AG04449 (cell line): ENCODE data around the gene ATAD2B.
"Not testable (repeated sequence)": the region's sequence is repeated elsewhere in the genome, so short reads cannot be mapped to it uniquely, and the experiment has no call there.

Source experiments
- CTCF ChIA-PET: fragments of 350-600 bp; formaldehyde crosslinking; extraction: SDS; loops from one replicate; lab custom pipeline; 2021; ENCODE audit warnings: antibody characterized with exemption; lab: Yijun Ruan, JAX
- POLR2A ChIA-PET: fragments of 400-600, 350-600 bp; formaldehyde crosslinking; extraction: SDS; loops from one replicate; lab custom pipeline; 2020; ENCODE audit warnings: antibody characterized with exemption, inconsistent platforms; lab: Yijun Ruan, JAX
- DNase-seq: peaks from one replicate; pipeline ENCODE4 v3.0.0-alpha.2; 2010; ENCODE audit warnings: low read depth, low spot score
- H3K4me3 ChIP-seq: 2 replicates; pipeline ENCODE4 v1.5.1; 2011; ENCODE audit warnings: low read depth, mild to moderate bottlenecking, control low read depth, low read length
- TF ChIP-seq, protein P1 (sequence below): IDR thresholded peaks from one replicate; pipeline ENCODE4 v1.5.1; 2011; ENCODE audit warnings: mild to moderate bottlenecking, moderate library complexity, low read length, control low read depth, inconsistent platforms; ENCODE audit not compliant: insufficient read depth; ENCODE audit errors: missing control alignments

Gene ATAD2B

DNA sequence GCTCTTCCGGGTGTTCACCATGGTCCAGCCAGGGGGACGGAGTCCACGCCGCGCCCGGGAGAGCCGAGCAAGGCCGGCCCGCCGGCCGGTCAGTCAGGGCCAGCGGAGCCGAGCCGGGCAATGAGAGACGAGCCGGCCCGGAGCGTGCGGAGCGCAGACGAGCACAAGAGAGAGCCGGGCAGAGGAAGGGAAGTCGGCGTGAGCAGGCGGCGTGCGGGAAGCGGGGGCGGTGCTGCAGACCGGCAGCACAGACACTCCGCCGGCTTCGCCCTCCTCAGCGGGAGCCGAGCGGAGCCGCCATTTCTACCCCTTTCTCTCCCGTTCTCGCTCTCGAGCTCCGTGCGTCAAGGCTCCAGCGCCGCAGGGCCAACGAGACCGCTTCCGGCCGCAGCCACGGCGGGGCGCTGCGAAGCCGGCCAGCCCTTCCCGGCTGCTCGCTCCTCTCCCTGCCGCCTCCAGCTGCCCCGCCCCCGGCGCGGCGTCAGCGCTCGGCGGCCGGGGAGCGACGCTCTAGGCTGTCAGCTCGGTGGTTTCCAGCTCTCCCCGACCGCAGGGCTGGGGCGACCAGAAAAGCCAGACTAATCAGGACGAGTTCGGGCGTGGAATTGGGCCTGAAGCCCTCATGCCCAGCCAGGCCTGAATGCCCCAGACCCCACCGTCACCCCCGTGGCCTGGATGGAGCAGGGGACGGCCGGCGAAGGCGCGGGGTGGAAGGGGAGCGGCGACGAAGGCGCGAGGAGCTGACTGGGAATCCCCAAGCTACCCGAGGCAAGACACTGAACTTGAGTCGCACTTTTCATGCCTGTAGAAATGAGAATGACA lies at the start of gene ATAD2B:
TSS of gene ATAD2B (minus strand) at position 374 of the 822 bp plus-strand sequence. CDS start at position 21, 353 bp downstream.
- peak within 1 kb of the TSS; percentile 85 for H3K4me3 ChIP-seq
- ChIA-PET CTCF (interaction anchor here (0.6 to 5.7 kb wide), 40 partner anchors 9 to 240 kb away, joined by 3 to 54 read pairs (median 5); partner anchors contain the start of genes SF3B6, TP53I3, UBXN2A and WDCP), POLR2A (interaction anchor here (0.6 to 2.9 kb wide), 19 partner anchors 12 to 618 kb away, joined by 3 to 26 read pairs (median 3); partner anchors contain the start of genes FKBP1B, SF3B6, TP53I3 and UBXN2A)
- TF ChIP-seq, protein P1, sequence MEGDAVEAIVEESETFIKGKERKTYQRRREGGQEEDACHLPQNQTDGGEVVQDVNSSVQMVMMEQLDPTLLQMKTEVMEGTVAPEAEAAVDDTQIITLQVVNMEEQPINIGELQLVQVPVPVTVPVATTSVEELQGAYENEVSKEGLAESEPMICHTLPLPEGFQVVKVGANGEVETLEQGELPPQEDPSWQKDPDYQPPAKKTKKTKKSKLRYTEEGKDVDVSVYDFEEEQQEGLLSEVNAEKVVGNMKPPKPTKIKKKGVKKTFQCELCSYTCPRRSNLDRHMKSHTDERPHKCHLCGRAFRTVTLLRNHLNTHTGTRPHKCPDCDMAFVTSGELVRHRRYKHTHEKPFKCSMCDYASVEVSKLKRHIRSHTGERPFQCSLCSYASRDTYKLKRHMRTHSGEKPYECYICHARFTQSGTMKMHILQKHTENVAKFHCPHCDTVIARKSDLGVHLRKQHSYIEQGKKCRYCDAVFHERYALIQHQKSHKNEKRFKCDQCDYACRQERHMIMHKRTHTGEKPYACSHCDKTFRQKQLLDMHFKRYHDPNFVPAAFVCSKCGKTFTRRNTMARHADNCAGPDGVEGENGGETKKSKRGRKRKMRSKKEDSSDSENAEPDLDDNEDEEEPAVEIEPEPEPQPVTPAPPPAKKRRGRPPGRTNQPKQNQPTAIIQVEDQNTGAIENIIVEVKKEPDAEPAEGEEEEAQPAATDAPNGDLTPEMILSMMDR: peak; percentile 91
- peak; percentile 46 for DNase-seq

DNA sequence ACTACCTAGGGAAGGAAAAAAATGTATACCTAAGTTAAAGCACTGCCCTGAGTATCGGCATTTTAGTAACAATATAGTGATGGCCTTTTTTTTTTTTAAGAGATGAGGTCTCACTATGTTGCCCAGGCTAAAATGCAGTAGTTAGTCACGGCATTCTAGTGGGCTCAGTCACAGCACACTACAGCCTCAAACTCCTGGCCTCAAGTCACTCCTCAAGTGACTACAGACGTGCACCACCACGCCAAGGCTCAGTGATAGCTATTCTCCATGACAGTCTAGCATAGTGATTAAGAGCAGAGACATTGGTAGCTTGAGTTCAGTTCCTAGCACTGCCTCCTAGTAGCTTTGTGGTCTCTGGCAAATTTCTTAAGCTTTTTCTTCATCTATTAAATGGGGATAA lies 40.9 kb upstream of the ATAD2B start:
- POLR2A ChIA-PET: no interaction called here
- H3K4me3 ChIP-seq: no peak overlapping the region
- CTCF ChIA-PET: no interaction called here
- TF ChIP-seq, protein P1: no peak
- no peak for DNase-seq

DNA sequence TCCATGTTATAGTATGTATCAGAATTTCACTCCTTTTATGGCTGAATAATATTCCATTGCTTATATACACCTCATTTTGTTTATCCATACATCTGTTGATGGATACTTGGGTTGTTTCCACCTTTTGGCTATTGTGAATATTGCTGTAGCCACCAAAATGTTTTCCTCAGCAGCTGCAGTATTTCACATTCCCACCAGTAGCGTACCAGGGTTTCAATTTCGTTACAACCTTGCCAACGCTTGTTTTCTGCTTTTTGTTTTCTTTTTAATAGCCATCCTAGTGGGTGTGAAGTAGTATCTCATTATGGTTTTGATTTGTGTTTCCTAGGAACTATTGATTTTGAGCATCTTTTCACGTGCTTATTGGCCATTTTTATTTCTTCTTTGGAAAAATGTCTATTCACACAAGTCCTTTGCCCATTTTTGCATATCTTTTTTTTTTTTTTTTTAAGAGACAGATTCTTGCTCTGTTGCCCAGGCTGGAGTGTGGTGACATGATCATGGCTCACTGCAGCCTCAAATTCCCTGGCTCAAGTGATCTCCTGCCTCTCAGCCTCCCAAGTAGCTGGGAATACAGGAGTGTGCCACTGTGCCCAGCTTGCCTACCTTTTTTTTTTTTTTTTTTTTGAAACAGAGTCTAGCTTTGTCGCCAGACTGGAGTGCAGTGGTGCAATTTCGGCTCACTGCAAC lies 27.5 kb upstream of the ATAD2B start:
- TF ChIP-seq, protein P1: no peak
- H3K4me3 ChIP-seq: no peak overlapping the region
- no peak for DNase-seq
- POLR2A ChIA-PET: no interaction called here
- CTCF ChIA-PET: no interaction called here

DNA sequence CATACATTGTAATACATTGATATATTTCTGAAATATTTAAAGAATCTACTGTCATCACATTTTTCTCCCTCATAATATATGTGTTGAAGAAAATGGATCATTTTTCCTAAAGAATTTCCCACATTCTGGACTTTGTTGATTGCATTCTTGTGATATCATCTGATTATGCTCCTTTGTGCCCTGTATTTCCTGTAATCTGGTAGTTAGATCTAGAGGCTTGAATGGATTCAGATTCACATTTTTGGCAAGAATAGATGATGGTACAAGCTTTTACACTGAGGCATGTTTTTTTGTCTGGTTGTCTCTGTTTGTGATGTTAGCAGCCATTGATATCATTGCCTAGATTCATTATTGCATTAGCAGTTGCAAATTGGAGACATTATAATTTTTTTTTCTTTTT lies 26.7 kb upstream of the ATAD2B start:
- no peak for DNase-seq
- CTCF ChIA-PET: interaction anchor here (1.0 kb wide), 1 partner anchor 26 kb away, joined by 4 read pairs; the partner anchor contains the start of gene ATAD2B
- POLR2A ChIA-PET: no interaction called here
- H3K4me3 ChIP-seq: no peak overlapping the region
- TF ChIP-seq, protein P1: no peak

DNA sequence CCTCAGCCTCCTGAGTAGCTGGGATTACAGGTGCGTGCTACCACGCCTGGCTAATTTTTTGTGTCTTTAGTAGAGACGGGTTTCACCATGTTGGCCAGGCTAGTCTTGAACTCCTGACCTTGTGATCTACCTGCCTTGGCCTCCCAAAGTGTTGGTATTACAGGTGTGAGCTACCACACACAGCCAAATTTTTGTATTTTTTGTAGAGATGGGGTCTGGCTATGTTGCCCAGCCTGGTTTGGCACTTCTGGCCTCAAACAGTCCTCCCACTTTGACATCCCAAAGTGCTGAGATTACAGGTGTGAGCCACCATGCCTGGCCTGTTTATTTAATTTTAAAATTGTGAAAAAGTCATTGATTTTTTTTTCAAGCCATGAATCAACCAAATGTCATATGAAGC lies 25.6 kb upstream of the ATAD2B start:
- DNase-seq, H3K4me3 ChIP-seq, POLR2A ChIA-PET: not testable (repeated sequence)
- CTCF ChIA-PET: interaction anchor here (1.5 kb wide), 1 partner anchor 25 kb away, joined by 6 read pairs; the partner anchor contains the start of gene ATAD2B

DNA sequence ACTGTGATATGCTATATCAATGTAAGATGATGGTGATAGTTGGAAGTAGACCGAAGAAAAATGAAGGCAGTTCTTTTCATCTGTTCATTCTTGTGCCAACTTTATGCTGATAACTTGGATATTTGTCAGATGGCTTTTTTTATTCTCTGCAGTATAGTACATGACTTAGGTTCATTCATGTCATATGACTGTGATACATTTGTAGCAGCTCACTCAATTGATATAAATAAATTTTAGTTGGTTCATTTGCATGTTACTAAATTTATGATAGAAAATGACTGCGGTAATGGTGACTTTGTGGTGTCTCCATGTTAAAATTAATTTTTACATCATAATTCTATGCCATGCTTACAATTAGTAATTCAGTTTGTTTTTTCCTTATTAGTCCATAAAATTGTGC lies 20.4 kb upstream of the ATAD2B start:
- ChIA-PET CTCF (no interaction called here), POLR2A (no interaction called here)
- no peak overlapping the region for H3K4me3 ChIP-seq
- no peak for DNase-seq
- TF ChIP-seq, protein P1: no peak
